Measurements from ENCODE around the gene GPR18. TPM values are rescaled to one million over a fixed set of nuclear protein-coding genes. Genes with fewer than 3 reads are reported as not detected.

The GPR18 gene
- total and polyA plus RNA-seq, 5 donors from 2014 or later: 6.1 to 22.6 (median 8.6) TPM

GRCh38 chr13:99265162-99265800 lies 7.1 kb upstream of the GPR18 start:
- Mint-ChIP-seq H3K36me3 (peaks cover 3% of the 10 kb centered on the region), H3K27ac (peak overlapping the region; percentile 43 to 78 (median 77)), H3K9me3 (no peaks in the 10 kb centered on the region), H3K4me3 (no peak overlapping the region), H3K4me1 (peaks cover 21 to 48% (median 25%) of the 10 kb centered on the region in 4 donors), H3K27me3 (no peaks in the 10 kb centered on the region)
- H3K27ac ChIP-seq (ENCODE audit: insufficient read depth, low read length, poor library complexity, severe bottlenecking): peak overlapping the region; percentile 31
- H3K9me3 ChIP-seq (ENCODE audit: control insufficient read depth in 2 of 2, low read length in 2 of 2): no peaks in the 10 kb centered on the region
- peaks cover 13% of the 10 kb centered on the region for H3K36me3 ChIP-seq (ENCODE audit: control insufficient read depth, insufficient read depth, low read length)
- ATAC-seq (ENCODE audit: low read depth in 2 of 2) (no peak), DNase-seq (no peak)
- peaks cover 21% of the 10 kb centered on the region for H3K4me1 ChIP-seq (ENCODE audit: control insufficient read depth, insufficient read depth, low read length, poor library complexity, severe bottlenecking)
- H3K27me3 ChIP-seq (ENCODE audit: control insufficient read depth, insufficient read depth, low read length): no peaks in the 10 kb centered on the region
- no peak overlapping the region for H3K4me3 ChIP-seq (ENCODE audit: low read depth, low read length)

GRCh38 chr13:99264051-99264450 lies 5.9 kb upstream of the GPR18 start:
- H3K4me3 ChIP-seq (ENCODE audit: low read depth, low read length): no peak overlapping the region
- H3K9me3 Mint-ChIP-seq: no peaks in the 10 kb centered on the region
- H3K27ac ChIP-seq (ENCODE audit: insufficient read depth, low read length, poor library complexity, severe bottlenecking): no peak overlapping the region
- H3K4me1 Mint-ChIP-seq: peaks cover 13 to 54% (median 31%) of the 10 kb centered on the region in 4 donors
- H3K27me3 Mint-ChIP-seq: no peaks in the 10 kb centered on the region
- H3K27me3 ChIP-seq (ENCODE audit: control insufficient read depth, insufficient read depth, low read length): no peaks in the 10 kb centered on the region
- no peak for DNase-seq
- ATAC-seq (ENCODE audit: low read depth in 2 of 2): no peak
- peaks cover 3% of the 10 kb centered on the region for H3K36me3 Mint-ChIP-seq
- H3K36me3 ChIP-seq (ENCODE audit: control insufficient read depth, insufficient read depth, low read length): peaks cover 13% of the 10 kb centered on the region
- peak overlapping the region; percentile 61 to 87 (median 73) for H3K27ac Mint-ChIP-seq
- H3K9me3 ChIP-seq (ENCODE audit: control insufficient read depth in 2 of 2, low read length in 2 of 2): no peaks in the 10 kb centered on the region
- H3K4me1 ChIP-seq (ENCODE audit: control insufficient read depth, insufficient read depth, low read length, poor library complexity, severe bottlenecking): peaks cover 23% of the 10 kb centered on the region
- H3K4me3 Mint-ChIP-seq: no peak overlapping the region

GRCh38 chr13:99263126-99263785 lies 5.1 kb upstream of the GPR18 start:
- Mint-ChIP-seq H3K36me3 (peaks cover 4% of the 10 kb centered on the region), H3K27ac (peak overlapping the region in 2 of 3 donors; percentile 61 to 87), H3K9me3 (no peaks in the 10 kb centered on the region), H3K4me3 (no peak overlapping the region), H3K27me3 (no peaks in the 10 kb centered on the region), H3K4me1 (peaks cover 21 to 59% (median 37%) of the 10 kb centered on the region in 4 donors)
- Histone ChIP-seq H3K36me3 (ENCODE audit: control insufficient read depth, insufficient read depth, low read length) (peaks cover 13% of the 10 kb centered on the region), H3K4me3 (ENCODE audit: low read depth, low read length) (no peak overlapping the region), H3K4me1 (ENCODE audit: control insufficient read depth, insufficient read depth, low read length, poor library complexity, severe bottlenecking) (peaks cover 30% of the 10 kb centered on the region), H3K27ac (ENCODE audit: insufficient read depth, low read length, poor library complexity, severe bottlenecking) (no peak overlapping the region), H3K9me3 (ENCODE audit: control insufficient read depth in 2 of 2, low read length in 2 of 2) (no peaks in the 10 kb centered on the region), H3K27me3 (ENCODE audit: control insufficient read depth, insufficient read depth, low read length) (no peaks in the 10 kb centered on the region)
- no peak for ATAC-seq (ENCODE audit: low read depth in 2 of 2)
- no peak for DNase-seq

- Mint-ChIP-seq H3K27ac (peak overlapping the region; percentile 10 to 94 (median 80)), H3K9me3 (no peaks in the 10 kb centered on the region), H3K4me1 (peaks cover 25 to 75% (median 43%) of the 10 kb centered on the region in 4 donors), H3K36me3 (peaks cover 10% of the 10 kb centered on the region), H3K4me3 (no peak overlapping the region), H3K27me3 (no peaks in the 10 kb centered on the region)
- H3K36me3 ChIP-seq (ENCODE audit: control insufficient read depth, insufficient read depth, low read length): peaks cover 8% of the 10 kb centered on the region
- no peak overlapping the region for H3K27ac ChIP-seq (ENCODE audit: insufficient read depth, low read length, poor library complexity, severe bottlenecking)
- H3K4me1 ChIP-seq (ENCODE audit: control insufficient read depth, insufficient read depth, low read length, poor library complexity, severe bottlenecking): peaks cover 45% of the 10 kb centered on the region
- no peak for DNase-seq
- no peak overlapping the region for H3K4me3 ChIP-seq (ENCODE audit: low read depth, low read length)
- no peak for ATAC-seq (ENCODE audit: low read depth in 2 of 2)
- H3K9me3 ChIP-seq (ENCODE audit: control insufficient read depth in 2 of 2, low read length in 2 of 2): no peaks in the 10 kb centered on the region
- no peaks in the 10 kb centered on the region for H3K27me3 ChIP-seq (ENCODE audit: control insufficient read depth, insufficient read depth, low read length)
These were observed 2.9 kb upstream of the GPR18 start for GRCh38 chr13:99261059-99261458.

GRCh38 chr13:99260216-99260615 lies 2.0 kb upstream of the GPR18 start:
- Mint-ChIP-seq H3K27me3 (no peaks in the 10 kb centered on the region), H3K36me3 (peaks cover 15% of the 10 kb centered on the region), H3K27ac (peak overlapping the region; percentile 89 to 94 (median 91)), H3K4me3 (peak overlapping the region in 3 of 4 donors; percentile 65 to 87 (median 76)), H3K9me3 (no peaks in the 10 kb centered on the region), H3K4me1 (peaks cover 18 to 77% (median 44%) of the 10 kb centered on the region in 4 donors)
- Histone ChIP-seq H3K27ac (ENCODE audit: insufficient read depth, low read length, poor library complexity, severe bottlenecking) (peak overlapping the region; percentile 80), H3K9me3 (ENCODE audit: control insufficient read depth in 2 of 2, low read length in 2 of 2) (no peaks in the 10 kb centered on the region), H3K27me3 (ENCODE audit: control insufficient read depth, insufficient read depth, low read length) (no peaks in the 10 kb centered on the region), H3K4me3 (ENCODE audit: low read depth, low read length) (no peak overlapping the region), H3K36me3 (ENCODE audit: control insufficient read depth, insufficient read depth, low read length) (peaks cover 9% of the 10 kb centered on the region), H3K4me1 (ENCODE audit: control insufficient read depth, insufficient read depth, low read length, poor library complexity, severe bottlenecking) (peaks cover 52% of the 10 kb centered on the region)
- ATAC-seq (ENCODE audit: low read depth in 2 of 2) (no peak), DNase-seq (no peak)

- Histone ChIP-seq H3K4me3 (ENCODE audit: low read depth, low read length) (peak overlapping the region; percentile 96), H3K36me3 (ENCODE audit: control insufficient read depth, insufficient read depth, low read length) (peaks cover 21% of the 10 kb centered on the region), H3K4me1 (ENCODE audit: control insufficient read depth, insufficient read depth, low read length, poor library complexity, severe bottlenecking) (peaks cover 41% of the 10 kb centered on the region), H3K9me3 (ENCODE audit: control insufficient read depth in 2 of 2, low read length in 2 of 2) (no peaks in the 10 kb centered on the region), H3K27me3 (ENCODE audit: control insufficient read depth, insufficient read depth, low read length) (no peaks in the 10 kb centered on the region), H3K27ac (ENCODE audit: insufficient read depth, low read length, poor library complexity, severe bottlenecking) (peak overlapping the region; percentile 80)
- peak overlapping the region; percentile 91 to 99 (median 94) for H3K27ac Mint-ChIP-seq
- no peaks in the 10 kb centered on the region for H3K27me3 Mint-ChIP-seq
- peak overlapping the region; percentile 87 to 94 (median 92) for H3K4me3 Mint-ChIP-seq
- H3K9me3 Mint-ChIP-seq: no peaks in the 10 kb centered on the region
- DNase-seq (peak; percentile 10 to 84 (median 66)), ATAC-seq (ENCODE audit: low read depth in 2 of 2) (peak; percentile 59 to 69)
- H3K36me3 Mint-ChIP-seq: peaks cover 26% of the 10 kb centered on the region
- H3K4me1 Mint-ChIP-seq: peaks cover 14 to 74% (median 48%) of the 10 kb centered on the region in 4 donors
These were observed 767 bp upstream of the GPR18 start for GRCh38 chr13:99258946-99259345.

GRCh38 chr13:99257291-99257690 lies 888 bp downstream of the GPR18 start:
- H3K4me3 Mint-ChIP-seq: peak overlapping the region in 3 of 4 donors; percentile 73 to 85 (median 82)

More at GRCh38 chr13:99257291-99257690, 888 bp downstream of the GPR18 start:
- Mint-ChIP-seq H3K27me3 (no peaks in the 10 kb centered on the region), H3K4me1 (peaks cover 14 to 70% (median 46%) of the 10 kb centered on the region in 4 donors), H3K9me3 (no peaks in the 10 kb centered on the region), H3K27ac (peak overlapping the region in 1 of 3 donors; percentile 59), H3K36me3 (peaks cover 30% of the 10 kb centered on the region)
- Histone ChIP-seq H3K27me3 (ENCODE audit: control insufficient read depth, insufficient read depth, low read length) (no peaks in the 10 kb centered on the region), H3K4me1 (ENCODE audit: control insufficient read depth, insufficient read depth, low read length, poor library complexity, severe bottlenecking) (peaks cover 39% of the 10 kb centered on the region), H3K27ac (ENCODE audit: insufficient read depth, low read length, poor library complexity, severe bottlenecking) (peak overlapping the region; percentile 80), H3K9me3 (ENCODE audit: control insufficient read depth in 2 of 2, low read length in 2 of 2) (no peaks in the 10 kb centered on the region), H3K36me3 (ENCODE audit: control insufficient read depth, insufficient read depth, low read length) (peaks cover 16% of the 10 kb centered on the region), H3K4me3 (ENCODE audit: low read depth, low read length) (peak overlapping the region; percentile 96)
- ATAC-seq (ENCODE audit: low read depth in 2 of 2) (no peak), DNase-seq (no peak)

Data from CD4-positive, CD25-positive, alpha-beta regulatory T cell (primary cell).